Esophagus muscularis mucosa (tissue), 4 donors: ENCODE data around the gene PIK3R2. TPM values are rescaled to one million over a fixed set of nuclear protein-coding genes. Genes with fewer than 3 reads are reported as not detected.

Experiments used
- DNase-seq: peaks from one replicate; pipeline ENCODE4 v3.0.0-alpha.2; 2017; ENCODE audit errors: extremely low spot score
- H3K27ac ChIP-seq, 4 donors: fragments of 200-600 bp; sonication (generic); replicated peaks in 1 of 4; 1 replicate in 3 of 4; 2 replicates in 1 of 4; pipeline ENCODE4 v1.5.1; 2016 to 2019; ENCODE audit warnings: mild to moderate bottlenecking in 1 of 4
- H3K27me3 ChIP-seq, 4 donors: fragments of 200-600 bp; sonication (generic); one replicate each; pipeline versions ENCODE4 v1.5.1 to v1.6.0; 2016 to 2019
- H3K36me3 ChIP-seq, 4 donors: fragments of 200-600 bp; sonication (generic); one replicate each; pipeline ENCODE4 v1.5.1; 2016 to 2019
- H3K4me1 ChIP-seq, 4 donors: fragments of 200-600 bp; sonication (generic); one replicate each; pipeline ENCODE4 v1.5.1; 2016 to 2019
- H3K4me3 ChIP-seq, 4 donors: fragments of 200-600 bp; sonication (generic); 1 replicate in 2 of 4; 2 replicates in 2 of 4; pipeline ENCODE4 v1.5.1; 2016 to 2019; ENCODE audit warnings: mild to moderate bottlenecking in 4 of 4, moderate library complexity in 1 of 4
- H3K9me3 ChIP-seq, 4 donors: fragments of 200-600 bp; sonication (generic); 1 replicate in 3 of 4; 2 replicates in 1 of 4; pipeline ENCODE4 v1.5.1; 2016 to 2019
- CTCF ChIP-seq, 3 experiments: fragments of 200-600 bp in 2 of 3; fragments of 450-650 bp in 1 of 3; sonication (generic) in 2 of 3; IDR thresholded peaks; one replicate each; pipeline ENCODE4 v1.5.1; 2017 to 2019; ENCODE audit warnings: antibody characterized with exemption in 3 of 3, mild to moderate bottlenecking in 2 of 3, moderate library complexity in 1 of 3
- EP300 ChIP-seq: sonication (generic); formaldehyde crosslinking; IDR thresholded peaks from one replicate; pipeline ENCODE4 v1.6.1; 2017; ENCODE audit warnings: antibody characterized with exemption
- POLR2A ChIP-seq: fragments of 450-650 bp; IDR thresholded peaks from one replicate; pipeline ENCODE4 v1.6.1; 2017; ENCODE audit warnings: antibody characterized with exemption, moderate library complexity, mild to moderate bottlenecking, low read depth
- POLR2AphosphoS5 ChIP-seq, 2 donors: sonication (generic); formaldehyde crosslinking; IDR thresholded peaks; one replicate each; pipeline ENCODE4 v1.6.1; 2017; ENCODE audit warnings: antibody characterized with exemption in 2 of 2
- WGBS: methylation state at CpG from one replicate; pipeline ENCODE4 v1.1.5; 2018; 5-methylcytosine and 5-hydroxymethylcytosine counted together
- intact Hi-C: fragments of 100-400 bp; cut with DNase I; formaldehyde crosslinking; loops from one replicate; pipeline ENCODE4 v1.15.1; 2023
- total RNA-seq, 4 donors: library from RNA; depleted of rRNA; stranded (reverse); fragments of >200 nt; gene quantifications; one replicate each; pipeline versions ENCODE4 v1.1.0 to v1.2.1, GENCODE V29; 2016

The PIK3R2 gene
- total RNA-seq, 4 donors from 2014 or later, result 4.2 to 32.2 (median 19.4) TPM

GRCh38 chr19:18185538-18185937 lies 32.6 kb downstream of the PIK3R2 start:
- TF ChIP-seq CTCF (IDR thresholded peaks at IDR 0.05) (no peak), POLR2AphosphoS5 (IDR thresholded peaks at IDR 0.05) (no peak), EP300 (no peak), POLR2A (no peak)
- no peak for DNase-seq
- no peaks in the 10 kb centered on the region for H3K9me3 ChIP-seq
- H3K4me3 ChIP-seq, result no peak overlapping the region
- no peak overlapping the region for H3K27ac ChIP-seq
- no peaks in the 10 kb centered on the region for H3K36me3 ChIP-seq
- H3K4me1 ChIP-seq, result no peaks in the 10 kb centered on the region
- intact Hi-C loops, result no loop called here
- WGBS, result 54% methylated on average over 6 of the region's 6 CpGs
- peaks cover 0 to 11% (median 0%) of the 10 kb centered on the region in 4 donors for H3K27me3 ChIP-seq

- intact Hi-C loops, result no loop called here
- peaks cover 0 to 11% (median 0%) of the 10 kb centered on the region in 4 donors for H3K27me3 ChIP-seq
- 85% methylated on average over 4 of the region's 4 CpGs for WGBS
- peaks cover 0 to 3% (median 0%) of the 10 kb centered on the region in 4 donors for H3K36me3 ChIP-seq
- peaks cover 19 to 31% (median 27%) of the 10 kb centered on the region in 4 donors for H3K4me1 ChIP-seq
- no peak for DNase-seq
- H3K27ac ChIP-seq, result no peak overlapping the region
- TF ChIP-seq POLR2AphosphoS5 (IDR thresholded peaks at IDR 0.05) (no peak), EP300 (no peak), CTCF (IDR thresholded peaks at IDR 0.05) (no peak), POLR2A (no peak)
- H3K9me3 ChIP-seq, result no peaks in the 10 kb centered on the region
- no peak overlapping the region for H3K4me3 ChIP-seq
Observed at GRCh38 chr19:18190278-18190677, 37.3 kb downstream of the PIK3R2 start.

- peak overlapping the region; percentile 88 to 99 (median 96) for H3K27ac ChIP-seq
- DNase-seq, result no peak
Observed at GRCh38 chr19:18191640-18192062, 38.7 kb downstream of the PIK3R2 start.

GRCh38 chr19:18192673-18193387 lies 39.9 kb downstream of the PIK3R2 start, which contains the start of gene MPV17L2:
TSS of gene MPV17L2 (plus strand) at chr19:18193218. CDS start at chr19:18193282, 64 bp downstream.
- H3K27ac ChIP-seq, result peak within 1 kb of the TSS; percentile 96 to 99 (median 97)
- peaks cover 19 to 37% (median 31%) of the 10 kb centered on the region in 4 donors for H3K4me1 ChIP-seq
- no peaks in the 10 kb centered on the region for H3K27me3 ChIP-seq
- H3K9me3 ChIP-seq, result no peaks in the 10 kb centered on the region
- DNase-seq, result peak; percentile 100
- 0% methylated on average over 8 of the region's 74 CpGs for WGBS
- peaks cover 10 to 25% (median 20%) of the 10 kb centered on the region in 4 donors for H3K36me3 ChIP-seq
- H3K4me3 ChIP-seq, result peak within 1 kb of the TSS; percentile 66 to 87 (median 78)
- TF ChIP-seq POLR2A, result peak; percentile 52
- TF ChIP-seq EP300, result no peak
- peak; percentile 93 to 99 for TF ChIP-seq POLR2AphosphoS5 (IDR thresholded peaks at IDR 0.05)
- TF ChIP-seq CTCF (IDR thresholded peaks at IDR 0.05), result peak in 1 of 3 experiments; percentile 47
- intact Hi-C loops, result no loop called here

More at GRCh38 chr19:18191640-18192062, 38.7 kb downstream of the PIK3R2 start:
- H3K4me3 ChIP-seq, result peak overlapping the region; percentile 55 to 72 (median 64)
- no peaks in the 10 kb centered on the region for H3K27me3 ChIP-seq
- no peaks in the 10 kb centered on the region for H3K9me3 ChIP-seq
- peaks cover 8 to 15% (median 11%) of the 10 kb centered on the region in 4 donors for H3K36me3 ChIP-seq
- peaks cover 19 to 37% (median 31%) of the 10 kb centered on the region in 4 donors for H3K4me1 ChIP-seq
- TF ChIP-seq EP300 (no peak), CTCF (IDR thresholded peaks at IDR 0.05) (no peak), POLR2A (no peak), POLR2AphosphoS5 (IDR thresholded peaks at IDR 0.05) (no peak)
- 65% methylated on average over 5 of the region's 5 CpGs for WGBS
- intact Hi-C loops, result no loop called here
